ENCODE data around the gene FHOD3. TPM values are rescaled to one million over a fixed set of nuclear protein-coding genes. Genes with fewer than 3 reads are reported as not detected.

The FHOD3 gene
- total and polyA plus RNA-seq, 2 experiments from 2014 or later = 2.7 to 8.7 TPM

GRCh38 chr18:36593001-36593400 lies 295.5 kb downstream of the FHOD3 start:
- ATAC-seq = no peak
- DNase-seq (ENCODE audit: low spot score) = no peak

GRCh38 chr18:36593641-36594040 lies 296.1 kb downstream of the FHOD3 start:
- H3K36me3 Mint-ChIP-seq (ENCODE audit: low read depth) = no peaks in the 10 kb centered on the region
- Histone ChIP-seq H3K4me3 (no peak overlapping the region), H3K4me1 (ENCODE audit: insufficient read depth) (no peaks in the 10 kb centered on the region), H3K27ac (ENCODE audit: low read depth) (no peak overlapping the region), H3K27me3 (ENCODE audit: insufficient read depth) (no peaks in the 10 kb centered on the region), H4K20me1 (replicated peaks; ENCODE audit: insufficient read depth) (no peaks in the 10 kb centered on the region), H3K36me3 (ENCODE audit: insufficient read depth) (no peaks in the 10 kb centered on the region), H3K79me2 (replicated peaks; ENCODE audit: insufficient read depth) (no peaks in the 10 kb centered on the region), H3K9me2 (ENCODE audit: insufficient read depth) (no peaks in the 10 kb centered on the region), H2AFZ (no peak overlapping the region), H3K4me2 (no peak overlapping the region), H3F3A (replicated peaks; ENCODE audit: low read depth) (no peaks in the 10 kb centered on the region)
- ATAC-seq = no peak
- H3K4me1 Mint-ChIP-seq = peaks cover 4% of the 10 kb centered on the region; the same call in 2 of the 3 replicates
- no peak for TF ChIP-seq ZNF114 (CRISPR knock-in tag; IDR thresholded peaks at IDR 0.05)
- H3K27me3 Mint-ChIP-seq (ENCODE audit: insufficient read depth, low read depth, poor library complexity) = peaks cover 13% of the 10 kb centered on the region
- DNase-seq (ENCODE audit: low spot score) = no peak
- no peaks in the 10 kb centered on the region for H3K9me3 Mint-ChIP-seq
- no peak overlapping the region for H3K27ac Mint-ChIP-seq
- no peak overlapping the region for H3K4me3 Mint-ChIP-seq

More at GRCh38 chr18:36593001-36593400, 295.5 kb downstream of the FHOD3 start:
- no peak overlapping the region for H3K27ac ChIP-seq (ENCODE audit: low read depth)
- H3K27me3 ChIP-seq (ENCODE audit: insufficient read depth) = no peaks in the 10 kb centered on the region
- no peaks in the 10 kb centered on the region for H3K79me2 ChIP-seq (replicated peaks; ENCODE audit: insufficient read depth)
- no peaks in the 10 kb centered on the region for H3F3A ChIP-seq (replicated peaks; ENCODE audit: low read depth)
- H2AFZ ChIP-seq = no peak overlapping the region
- Mint-ChIP-seq H3K27me3 (ENCODE audit: insufficient read depth, low read depth, poor library complexity) (peaks cover 13% of the 10 kb centered on the region), H3K9me3 (no peaks in the 10 kb centered on the region), H3K4me1 (peaks cover 4% of the 10 kb centered on the region; the same call in 2 of the 3 replicates), H3K4me3 (no peak overlapping the region), H3K27ac (no peak overlapping the region), H3K36me3 (ENCODE audit: low read depth) (no peaks in the 10 kb centered on the region)
- no peak overlapping the region for H3K4me2 ChIP-seq
- H4K20me1 ChIP-seq (replicated peaks; ENCODE audit: insufficient read depth) = no peaks in the 10 kb centered on the region
- no peaks in the 10 kb centered on the region for H3K36me3 ChIP-seq (ENCODE audit: insufficient read depth)
- no peak overlapping the region for H3K4me3 ChIP-seq
- H3K9me2 ChIP-seq (ENCODE audit: insufficient read depth) = no peaks in the 10 kb centered on the region
- TF ChIP-seq CREB1 (CRISPR knock-in tag; IDR thresholded peaks at IDR 0.05; ENCODE audit: low read depth) = no peak
- TF ChIP-seq ZNF114 (CRISPR knock-in tag; IDR thresholded peaks at IDR 0.05) = no peak
- TF ChIP-seq EZH2phosphoT487 (IDR thresholded peaks at IDR 0.05; ENCODE audit: unreplicated experiment) = no peak
- no peak for TF ChIP-seq JUNB (IDR thresholded peaks at IDR 0.05; ENCODE audit: unreplicated experiment)
- H3K4me1 ChIP-seq (ENCODE audit: insufficient read depth) = no peaks in the 10 kb centered on the region

- ATAC-seq = no peak
- Mint-ChIP-seq H3K27ac (no peak overlapping the region), H3K4me1 (peaks cover 4% of the 10 kb centered on the region; the same call in 2 of the 3 replicates), H3K36me3 (ENCODE audit: low read depth) (no peaks in the 10 kb centered on the region), H3K27me3 (ENCODE audit: insufficient read depth, low read depth, poor library complexity) (peaks cover 13% of the 10 kb centered on the region), H3K9me3 (no peaks in the 10 kb centered on the region; the same call in 2 of the 3 replicates), H3K4me3 (no peak overlapping the region)
- Histone ChIP-seq H2AFZ (no peak overlapping the region), H3K79me2 (replicated peaks; ENCODE audit: insufficient read depth) (no peaks in the 10 kb centered on the region), H3F3A (replicated peaks; ENCODE audit: low read depth) (no peaks in the 10 kb centered on the region), H3K4me2 (no peak overlapping the region), H3K27ac (ENCODE audit: low read depth) (no peak overlapping the region), H3K4me3 (no peak overlapping the region), H3K36me3 (ENCODE audit: insufficient read depth) (no peaks in the 10 kb centered on the region), H3K9me2 (ENCODE audit: insufficient read depth) (no peaks in the 10 kb centered on the region), H3K4me1 (ENCODE audit: insufficient read depth) (no peaks in the 10 kb centered on the region), H4K20me1 (replicated peaks; ENCODE audit: insufficient read depth) (no peaks in the 10 kb centered on the region), H3K27me3 (ENCODE audit: insufficient read depth) (no peaks in the 10 kb centered on the region)
- DNase-seq (ENCODE audit: low spot score) = no peak
- TF ChIP-seq NANOG (IDR thresholded peaks at IDR 0.05; ENCODE audit: borderline replicate concordance) (no peak), EZH2phosphoT487 (IDR thresholded peaks at IDR 0.05; ENCODE audit: unreplicated experiment) (no peak)
Measured at GRCh38 chr18:36594621-36595020, 297.1 kb downstream of the FHOD3 start.
